Skeletal muscle satellite cell (primary cell): ENCODE measurements around the gene ARHGEF25.
"Not testable (repeated sequence)": the region's sequence is repeated elsewhere in the genome, so short reads cannot be mapped to it uniquely, and the experiment has no call there.

Source experiments
- H3K27me3 ChIP-seq: 2 replicates; pipeline ENCODE4 v1.7.0; 2013; ENCODE audit warnings: low read length; ENCODE audit not compliant: control insufficient read depth, insufficient read depth
- H3K36me3 ChIP-seq: 2 replicates; pipeline ENCODE4 v1.7.0; 2013; ENCODE audit warnings: mild to moderate bottlenecking, control low read depth, low read length; ENCODE audit not compliant: insufficient read depth
- H3K4me1 ChIP-seq: 2 replicates; pipeline ENCODE4 v1.7.0; 2013; ENCODE audit warnings: low read length; ENCODE audit not compliant: control insufficient read depth, insufficient read depth
- H3K4me2 ChIP-seq: 2 replicates; pipeline ENCODE4 v1.7.0; 2013; ENCODE audit warnings: mild to moderate bottlenecking, low read length
- H3K4me3 ChIP-seq: 2 replicates; pipeline ENCODE4 v1.7.0; 2013; ENCODE audit warnings: low read length
- H3K9ac ChIP-seq: 2 replicates; pipeline ENCODE4 v1.7.0; 2013; ENCODE audit warnings: mild to moderate bottlenecking, low read depth, low read length, moderate library complexity
- H3K9me3 ChIP-seq: replicated peaks from 2 replicates; pipeline ENCODE4 v1.7.0; 2013; ENCODE audit warnings: mild to moderate bottlenecking, control low read depth, low read length

The ARHGEF25 gene

DNA sequence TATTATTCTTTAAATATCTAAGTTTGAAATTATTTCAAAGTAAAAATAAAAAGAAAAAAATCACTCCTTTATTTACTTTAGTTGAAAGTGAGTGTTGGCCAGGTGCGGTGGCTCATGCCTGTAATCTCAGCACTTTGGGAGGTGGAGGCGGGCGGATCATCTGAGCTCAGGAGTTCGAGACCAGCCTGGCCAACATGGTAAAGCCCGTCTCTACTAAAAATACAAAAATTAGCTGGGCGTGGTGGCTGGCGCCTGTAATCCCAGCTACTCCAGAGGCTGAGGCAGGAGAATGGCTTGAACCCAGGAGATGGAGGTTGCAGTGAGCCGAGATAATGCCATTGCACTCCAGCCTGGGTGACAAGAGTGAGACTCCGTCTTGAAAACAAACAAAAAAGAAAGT lies 25.5 kb downstream of the ARHGEF25 start:
- peaks cover 39% of the 10 kb centered on the region for H3K27me3 ChIP-seq
- H3K4me2 ChIP-seq, H3K4me1 ChIP-seq, H3K36me3 ChIP-seq, H3K9me3 ChIP-seq, H3K4me3 ChIP-seq, H3K9ac ChIP-seq: not testable (repeated sequence)

GRCh38 chr12:57637364-57637763 lies 26.1 kb downstream of the ARHGEF25 start:
- H3K4me1 ChIP-seq = peaks cover 5% of the 10 kb centered on the region
- no peak overlapping the region for H3K9ac ChIP-seq
- no peaks in the 10 kb centered on the region for H3K9me3 ChIP-seq
- no peaks in the 10 kb centered on the region for H3K36me3 ChIP-seq
- H3K4me3 ChIP-seq = no peak overlapping the region
- peaks cover 37% of the 10 kb centered on the region for H3K27me3 ChIP-seq
- H3K4me2 ChIP-seq = no peak overlapping the region

DNA sequence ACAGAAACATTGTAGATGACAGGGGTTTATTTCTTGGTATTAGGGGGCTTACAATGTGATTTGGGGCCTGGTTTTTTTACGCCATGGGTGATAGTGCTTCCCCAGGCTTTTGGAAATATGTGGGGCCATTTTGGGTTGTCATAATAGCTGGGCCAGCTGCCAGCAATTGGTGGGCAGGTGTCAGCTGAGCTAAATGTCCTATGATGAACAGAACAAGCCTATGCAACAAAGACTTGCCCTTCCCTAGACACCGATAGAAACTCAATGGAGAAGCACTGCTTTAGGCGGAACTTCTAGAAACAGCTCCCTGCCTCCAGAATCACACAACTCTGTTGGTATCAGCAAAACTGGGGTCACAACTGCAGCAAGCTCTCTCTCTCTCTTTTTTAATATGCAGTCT lies 26.9 kb downstream of the ARHGEF25 start:
- H3K27me3 ChIP-seq = peaks cover 37% of the 10 kb centered on the region
- no peak overlapping the region for H3K4me3 ChIP-seq
- no peak overlapping the region for H3K4me2 ChIP-seq
- no peak overlapping the region for H3K9ac ChIP-seq
- peaks cover 4% of the 10 kb centered on the region for H3K4me1 ChIP-seq
- H3K36me3 ChIP-seq = no peaks in the 10 kb centered on the region
- H3K9me3 ChIP-seq = no peaks in the 10 kb centered on the region

DNA sequence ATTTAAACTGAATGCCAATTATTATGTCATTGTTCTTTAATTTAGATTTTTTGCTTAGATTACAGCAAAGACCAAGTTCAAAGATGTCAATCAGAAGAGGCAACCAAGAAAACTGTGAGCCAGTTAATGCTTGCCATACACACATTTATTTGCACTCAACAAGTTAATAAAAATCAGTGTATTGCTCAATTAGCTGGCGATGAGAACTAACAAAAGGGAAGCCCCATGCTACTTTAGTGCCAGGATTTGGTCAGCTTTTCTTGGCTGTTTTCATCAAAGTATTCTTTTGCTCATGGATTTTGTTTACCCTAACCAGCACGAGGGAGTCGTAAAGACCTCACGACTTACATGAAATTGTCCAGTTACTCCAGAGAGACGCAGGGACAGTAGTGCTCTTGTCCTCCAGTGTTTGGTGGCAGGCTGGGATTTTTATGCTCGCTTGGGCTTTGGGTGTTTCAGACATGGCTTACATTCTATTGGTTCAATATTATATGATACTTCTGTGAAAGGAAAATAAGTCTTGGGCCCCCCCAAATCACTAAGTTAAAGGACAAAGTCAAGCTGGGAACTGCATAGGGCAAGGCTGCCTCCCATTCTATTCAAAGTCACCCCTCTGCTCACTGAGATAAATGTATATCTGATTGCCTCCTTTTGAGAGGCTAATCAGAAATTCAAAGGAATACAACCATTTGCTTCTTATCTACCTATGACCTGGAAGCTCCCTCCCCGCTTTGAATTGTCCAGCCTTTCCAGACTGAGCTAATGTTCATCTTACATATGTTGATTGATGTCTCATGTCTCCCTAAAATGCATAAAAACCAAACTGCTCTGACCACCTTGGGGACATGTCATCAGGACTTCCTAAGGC lies 29.2 kb downstream of the ARHGEF25 start:
- no peaks in the 10 kb centered on the region for H3K36me3 ChIP-seq
- H3K4me1 ChIP-seq = no peaks in the 10 kb centered on the region
- H3K9ac ChIP-seq = no peak overlapping the region
- peaks cover 32% of the 10 kb centered on the region for H3K27me3 ChIP-seq
- H3K4me3 ChIP-seq = no peak overlapping the region
- no peak overlapping the region for H3K4me2 ChIP-seq
- no peaks in the 10 kb centered on the region for H3K9me3 ChIP-seq

DNA sequence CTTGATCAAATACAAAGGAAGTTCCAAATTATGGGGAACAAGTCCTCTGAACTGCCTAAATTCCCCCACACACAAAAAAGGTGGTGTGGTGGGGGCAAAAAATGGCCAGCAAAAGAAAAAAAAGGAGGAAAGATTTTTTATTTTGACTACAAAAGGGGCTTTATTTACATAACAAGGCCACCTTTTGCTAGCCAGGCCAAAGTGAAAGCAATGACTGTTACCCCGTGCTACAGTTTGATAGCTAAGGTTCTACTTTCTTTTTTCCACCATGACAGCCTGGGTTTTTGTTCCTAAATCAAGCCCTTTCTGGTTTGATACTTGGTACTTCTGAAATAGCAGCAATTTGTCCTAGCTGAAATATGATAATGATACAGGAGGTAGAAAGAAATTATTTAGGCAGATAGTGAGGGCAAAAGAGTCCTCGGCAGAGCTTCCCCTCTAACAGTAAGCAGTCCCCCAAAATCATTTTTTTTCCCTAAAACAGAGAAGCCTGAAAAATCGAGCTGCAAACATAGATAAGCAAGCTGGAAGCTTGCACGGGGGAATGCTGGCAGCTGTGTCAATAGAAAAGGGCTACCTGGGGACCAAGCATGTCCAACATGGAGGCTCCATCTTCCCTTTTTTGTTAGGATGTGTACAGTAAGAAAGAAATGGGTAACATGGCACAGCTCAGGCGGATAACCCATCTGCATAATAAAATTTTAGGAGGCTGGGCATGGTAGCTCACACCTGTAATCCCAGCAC lies 30.6 kb downstream of the ARHGEF25 start:
- Histone ChIP-seq H3K36me3 (no peaks in the 10 kb centered on the region), H3K9ac (no peak overlapping the region), H3K27me3 (peaks cover 32% of the 10 kb centered on the region), H3K9me3 (no peaks in the 10 kb centered on the region), H3K4me2 (no peak overlapping the region), H3K4me1 (no peaks in the 10 kb centered on the region), H3K4me3 (no peak overlapping the region)

DNA sequence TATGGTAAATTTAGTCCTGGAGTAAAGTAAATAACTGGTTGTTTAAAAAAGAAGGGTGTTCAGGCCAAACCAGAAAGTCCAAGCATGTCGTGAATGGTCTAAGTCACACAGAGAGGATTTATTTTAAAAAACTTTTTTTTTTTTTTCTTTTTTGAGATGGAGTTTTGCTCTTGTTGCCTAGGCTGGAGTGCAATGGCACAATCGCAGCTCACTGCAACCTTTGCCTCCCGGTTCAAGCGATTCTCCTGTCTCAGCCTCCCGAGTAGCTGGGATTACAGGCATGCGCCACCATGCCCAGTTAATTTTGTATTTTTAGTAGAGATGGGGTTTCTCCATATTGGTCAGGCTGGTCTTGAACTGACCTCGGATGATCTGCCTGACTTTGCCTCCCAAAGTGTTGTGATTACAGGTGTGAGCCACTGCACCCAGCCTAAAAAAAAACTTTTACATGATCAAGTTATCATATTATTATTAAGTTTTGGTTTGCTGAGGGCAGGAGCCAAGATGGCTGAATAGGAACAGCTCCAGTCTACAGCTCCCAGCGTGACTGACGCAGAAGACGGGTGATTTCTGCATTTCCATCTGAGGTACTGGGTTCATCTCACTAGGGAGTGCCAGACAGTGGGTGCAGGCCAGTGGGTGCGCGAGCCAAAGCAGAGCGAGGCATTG lies 34.9 kb downstream of the ARHGEF25 start:
- H3K4me3 ChIP-seq, H3K4me2 ChIP-seq, H3K4me1 ChIP-seq, H3K9ac ChIP-seq, H3K9me3 ChIP-seq, H3K36me3 ChIP-seq: not testable (repeated sequence)
- H3K27me3 ChIP-seq = peaks cover 11% of the 10 kb centered on the region

DNA sequence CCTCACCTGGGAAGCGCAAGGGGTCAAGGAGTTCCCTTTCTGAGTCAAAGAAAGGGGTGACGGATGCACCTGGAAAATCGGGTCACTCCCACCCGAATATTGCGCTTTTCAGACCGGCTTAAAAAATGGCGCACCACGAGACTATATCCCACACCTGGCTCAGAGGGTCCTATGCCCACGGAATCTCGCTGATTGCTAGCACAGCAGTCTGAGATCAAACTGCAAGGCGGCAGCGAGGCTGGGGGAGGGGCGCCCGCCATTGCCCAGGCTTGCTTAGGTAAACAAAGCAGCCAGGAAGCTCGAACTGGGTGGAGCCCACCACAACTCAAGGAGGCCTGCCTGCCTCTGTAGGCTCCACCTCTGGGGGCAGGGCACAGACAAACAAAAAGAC lies 35.4 kb downstream of the ARHGEF25 start:
- H3K4me3 ChIP-seq, H3K9ac ChIP-seq, H3K4me1 ChIP-seq, H3K4me2 ChIP-seq, H3K27me3 ChIP-seq, H3K9me3 ChIP-seq, H3K36me3 ChIP-seq: not testable (repeated sequence)

DNA sequence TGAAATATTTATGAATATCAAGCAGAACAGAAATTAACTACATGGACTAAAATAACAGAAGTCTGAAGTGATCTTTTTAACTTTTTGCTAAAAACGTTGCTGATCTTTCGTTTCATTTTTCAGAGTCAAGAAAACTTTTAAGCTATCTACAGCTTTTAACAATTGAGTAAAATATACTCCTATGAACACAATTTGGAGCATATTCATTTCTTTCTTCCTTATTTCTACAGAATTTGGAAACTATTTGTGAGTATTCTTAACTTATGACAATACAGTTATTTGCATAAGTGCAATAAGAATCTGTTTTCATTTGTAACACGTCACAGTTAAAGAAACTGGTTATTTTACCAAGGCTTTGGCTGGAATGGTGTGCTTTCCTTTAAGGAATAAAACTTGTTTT lies 42.8 kb downstream of the ARHGEF25 start:
- no peak overlapping the region for H3K4me3 ChIP-seq
- no peak overlapping the region for H3K9ac ChIP-seq
- no peaks in the 10 kb centered on the region for H3K27me3 ChIP-seq
- no peaks in the 10 kb centered on the region for H3K4me1 ChIP-seq
- H3K9me3 ChIP-seq = no peaks in the 10 kb centered on the region
- no peaks in the 10 kb centered on the region for H3K36me3 ChIP-seq
- H3K4me2 ChIP-seq = no peak overlapping the region

DNA sequence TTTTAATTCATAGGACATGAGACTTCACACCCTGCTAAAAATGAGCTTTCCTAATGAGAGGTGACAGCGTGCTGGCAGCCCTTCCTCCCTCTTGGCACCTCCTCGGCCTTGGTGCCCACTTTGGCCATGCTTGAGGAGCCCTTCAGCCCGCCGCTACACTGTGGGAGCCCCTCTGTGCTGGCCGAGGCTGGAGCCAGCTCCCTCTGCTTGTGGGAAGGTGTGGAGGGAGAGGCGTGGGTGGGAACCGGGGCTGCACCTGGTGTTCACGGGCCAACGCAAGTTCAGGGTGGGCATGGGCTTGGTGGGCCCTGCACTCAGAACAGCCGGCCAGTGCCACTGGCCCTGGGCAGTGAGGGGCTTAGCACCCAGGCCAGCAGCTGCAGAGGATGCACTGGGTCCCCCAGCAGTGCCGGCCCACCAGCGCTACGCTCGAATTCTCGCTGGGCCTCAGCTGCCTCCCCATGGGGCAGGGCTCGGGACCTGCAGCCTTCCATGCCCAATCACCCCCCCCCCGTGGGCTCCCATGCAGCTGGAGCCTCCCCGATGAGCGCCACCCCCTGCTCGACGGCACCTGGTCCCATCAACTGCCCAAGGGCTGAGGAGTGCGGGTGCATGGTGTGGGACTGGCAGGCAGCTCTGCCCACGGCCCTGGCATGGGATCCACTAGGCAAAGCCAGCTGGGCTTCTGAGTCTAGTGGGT lies 44.5 kb downstream of the ARHGEF25 start:
- H3K9ac ChIP-seq = no peak overlapping the region
- H3K4me1 ChIP-seq = no peaks in the 10 kb centered on the region
- H3K9me3 ChIP-seq = no peaks in the 10 kb centered on the region
- no peak overlapping the region for H3K4me3 ChIP-seq
- H3K27me3 ChIP-seq = no peaks in the 10 kb centered on the region
- no peak overlapping the region for H3K4me2 ChIP-seq
- H3K36me3 ChIP-seq = no peaks in the 10 kb centered on the region

DNA sequence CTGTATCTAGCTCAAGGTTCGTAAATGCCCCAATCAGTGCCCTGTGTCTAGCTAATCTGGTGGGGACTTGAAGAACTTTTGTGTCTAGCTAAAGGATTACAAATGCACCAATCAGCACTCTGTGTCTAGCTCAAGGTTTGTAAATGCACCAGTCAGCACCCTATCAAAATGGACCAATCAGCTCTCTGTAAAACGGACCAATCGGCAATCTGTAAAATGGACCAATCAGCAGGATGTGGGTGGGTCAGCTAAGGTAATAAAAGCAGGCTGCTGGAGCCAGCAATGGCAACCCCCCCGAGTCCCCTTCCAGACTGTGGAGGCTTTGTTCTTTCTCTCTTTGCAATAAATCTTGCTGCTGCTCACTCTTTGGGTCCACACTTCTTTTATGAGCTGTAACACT lies 45.2 kb downstream of the ARHGEF25 start:
- not testable (repeated sequence) for H3K4me3 ChIP-seq, H3K9ac ChIP-seq, H3K36me3 ChIP-seq, H3K27me3 ChIP-seq, H3K9me3 ChIP-seq, H3K4me1 ChIP-seq, H3K4me2 ChIP-seq

DNA sequence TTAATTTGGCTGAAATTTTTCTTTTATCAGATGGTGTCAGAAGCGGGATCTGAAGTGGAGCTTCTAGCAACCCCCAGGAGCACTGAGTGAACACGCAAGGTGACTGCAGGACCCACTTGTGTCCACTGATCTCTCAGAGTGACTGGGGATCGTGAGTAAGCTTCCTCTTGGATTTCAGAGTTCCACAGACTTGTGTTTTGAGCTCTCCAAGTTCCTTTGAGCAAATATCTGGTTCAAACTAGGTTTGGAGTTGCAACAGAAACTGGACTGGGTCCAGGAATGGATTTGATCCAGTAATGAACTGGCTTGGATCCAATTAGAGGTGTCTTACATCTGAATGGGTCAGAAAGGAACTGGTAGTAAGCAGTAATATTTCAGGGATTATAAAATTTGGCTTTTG lies 46.5 kb downstream of the ARHGEF25 start:
- Histone ChIP-seq H3K36me3 (no peaks in the 10 kb centered on the region), H3K4me3 (no peak overlapping the region), H3K4me2 (no peak overlapping the region), H3K4me1 (no peaks in the 10 kb centered on the region), H3K27me3 (no peaks in the 10 kb centered on the region), H3K9me3 (peaks cover 5% of the 10 kb centered on the region), H3K9ac (no peak overlapping the region)
